C4-2B (cell line): Measurements from ENCODE around the gene ZMYM4.

ENCODE experiments used
- ZFX ChIP-seq: fragments of 450-650 bp; IDR thresholded peaks from 2 replicates; pipeline ENCODE4 v1.6.1; 2017
- TF ChIP-seq, protein P1 (sequence below): fragments of 450-650 bp; conservative IDR thresholded peaks from 2 replicates; pipeline ENCODE4 v1.5.1; 2017; ENCODE audit warnings: mild to moderate bottlenecking

GRCh38 chr1:35284852-35285251, 16.3 kb downstream of the ZMYM4 start:
- TF ChIP-seq, protein P1, sequence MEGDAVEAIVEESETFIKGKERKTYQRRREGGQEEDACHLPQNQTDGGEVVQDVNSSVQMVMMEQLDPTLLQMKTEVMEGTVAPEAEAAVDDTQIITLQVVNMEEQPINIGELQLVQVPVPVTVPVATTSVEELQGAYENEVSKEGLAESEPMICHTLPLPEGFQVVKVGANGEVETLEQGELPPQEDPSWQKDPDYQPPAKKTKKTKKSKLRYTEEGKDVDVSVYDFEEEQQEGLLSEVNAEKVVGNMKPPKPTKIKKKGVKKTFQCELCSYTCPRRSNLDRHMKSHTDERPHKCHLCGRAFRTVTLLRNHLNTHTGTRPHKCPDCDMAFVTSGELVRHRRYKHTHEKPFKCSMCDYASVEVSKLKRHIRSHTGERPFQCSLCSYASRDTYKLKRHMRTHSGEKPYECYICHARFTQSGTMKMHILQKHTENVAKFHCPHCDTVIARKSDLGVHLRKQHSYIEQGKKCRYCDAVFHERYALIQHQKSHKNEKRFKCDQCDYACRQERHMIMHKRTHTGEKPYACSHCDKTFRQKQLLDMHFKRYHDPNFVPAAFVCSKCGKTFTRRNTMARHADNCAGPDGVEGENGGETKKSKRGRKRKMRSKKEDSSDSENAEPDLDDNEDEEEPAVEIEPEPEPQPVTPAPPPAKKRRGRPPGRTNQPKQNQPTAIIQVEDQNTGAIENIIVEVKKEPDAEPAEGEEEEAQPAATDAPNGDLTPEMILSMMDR = no peak
- no peak for TF ChIP-seq ZFX
